IPS-15b (cell line): Measurements from ENCODE around the gene GPR62.
"Not testable (repeated sequence)": the region's sequence is repeated elsewhere in the genome, so short reads cannot be mapped to it uniquely, and the experiment has no call there.

Source experiments
- H3K27me3 ChIP-seq: one replicate; pipeline ENCODE4 v1.6.1; 2013; ENCODE audit warnings: low read length; ENCODE audit not compliant: control insufficient read depth, insufficient read depth
- H3K36me3 ChIP-seq: one replicate; pipeline ENCODE4 v1.6.1; 2013; ENCODE audit warnings: low read length; ENCODE audit not compliant: control insufficient read depth, insufficient read depth
- H3K4me1 ChIP-seq: one replicate; pipeline ENCODE4 v1.6.1; 2013; ENCODE audit warnings: mild to moderate bottlenecking, low read length; ENCODE audit not compliant: control insufficient read depth, insufficient read depth
- H3K4me3 ChIP-seq: one replicate; pipeline ENCODE4 v1.5.1; 2013; ENCODE audit warnings: low read depth, low read length
- H3K9ac ChIP-seq: one replicate; pipeline ENCODE4 v1.6.1; 2013; ENCODE audit warnings: low read depth, mild to moderate bottlenecking, low read length
- H3K9me3 ChIP-seq: one replicate; pipeline ENCODE4 v1.6.1; 2013; ENCODE audit warnings: mild to moderate bottlenecking, low read length; ENCODE audit not compliant: control insufficient read depth, insufficient read depth

The GPR62 gene

DNA sequence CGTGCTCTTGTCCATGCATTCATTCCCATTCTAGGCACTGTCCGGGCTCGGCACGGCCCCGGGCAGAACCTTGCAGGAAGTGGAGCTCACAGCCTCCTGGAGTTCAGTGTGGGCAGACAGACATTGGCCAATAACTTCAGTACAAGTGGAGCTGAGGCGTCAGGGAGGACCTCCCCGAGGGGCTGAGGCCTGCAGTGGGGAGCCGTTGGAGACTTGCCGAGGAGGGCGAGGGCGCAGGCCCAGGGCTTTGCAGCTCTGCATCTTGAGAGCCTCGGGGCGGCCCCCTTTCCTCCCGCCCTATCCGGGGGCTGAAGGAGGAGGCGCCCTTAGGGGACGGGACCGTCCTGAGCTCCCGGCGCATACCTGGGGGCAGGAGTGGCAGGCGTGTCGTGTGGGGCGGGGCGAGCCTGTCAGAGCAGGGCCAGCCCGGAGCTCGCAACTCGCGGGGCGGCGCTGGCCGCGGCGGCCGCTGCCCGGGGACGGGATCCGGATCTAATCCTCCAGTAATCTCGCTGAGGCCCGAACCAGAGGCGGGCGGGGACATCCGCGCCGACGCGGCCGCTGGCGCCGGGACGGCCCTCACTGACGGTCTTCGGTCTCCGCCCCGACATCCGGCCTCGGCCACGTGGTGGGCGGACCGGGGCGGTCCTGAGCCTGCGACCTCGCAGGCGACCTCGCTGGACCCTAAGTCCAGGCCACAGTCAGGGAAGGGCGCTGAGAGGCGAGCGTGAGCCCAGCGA, 27.8 kb downstream of the GPR62 start, which contains the start of gene ACY1:
TSS of gene ACY1 (plus strand) at position 698 of the 740 bp plus-strand sequence. CDS start 530 bp downstream, outside the sequence.
- peaks cover 9% of the 10 kb centered on the region for H3K4me1 ChIP-seq
- H3K9me3 ChIP-seq: no peaks in the 10 kb centered on the region
- peak within 1 kb of the TSS; percentile 39 for H3K9ac ChIP-seq
- H3K27me3 ChIP-seq: peaks cover 2% of the 10 kb centered on the region
- no peaks in the 10 kb centered on the region for H3K36me3 ChIP-seq
- H3K4me3 ChIP-seq: peak within 1 kb of the TSS; percentile 84

DNA sequence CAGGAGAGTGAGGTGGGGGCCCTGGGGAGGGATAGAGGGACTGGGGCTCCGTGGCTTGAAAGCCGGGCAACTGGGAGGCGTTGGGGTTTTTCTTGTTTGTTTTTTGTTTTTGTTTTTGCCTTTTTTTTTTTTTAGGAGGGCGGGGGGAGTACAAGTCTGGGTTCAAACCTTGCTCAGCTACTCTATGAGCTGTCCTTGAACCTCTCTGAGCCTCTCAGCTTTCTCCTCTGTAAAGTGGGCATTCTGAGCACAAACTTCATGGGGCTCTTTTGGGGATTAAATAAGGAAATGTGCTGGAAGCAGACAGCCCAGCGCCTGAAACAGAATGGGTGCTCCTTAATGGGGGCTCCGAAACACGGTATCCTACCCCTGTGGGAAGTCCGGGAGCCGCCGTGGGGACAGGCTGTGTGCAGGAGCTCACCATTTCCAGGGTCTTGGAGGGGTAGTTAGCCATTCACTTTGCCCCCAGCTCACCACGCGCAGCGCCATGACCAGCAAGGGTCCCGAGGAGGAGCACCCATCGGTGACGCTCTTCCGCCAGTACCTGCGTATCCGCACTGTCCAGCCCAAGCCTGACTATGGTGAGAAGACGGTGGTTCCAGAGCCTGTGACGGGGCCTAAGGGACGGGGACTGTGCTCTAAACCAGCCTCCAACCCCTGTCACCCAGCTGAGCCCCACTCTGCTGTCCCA, 28.5 kb downstream of the GPR62 start:
- Histone ChIP-seq H3K4me1 (peaks cover 9% of the 10 kb centered on the region), H3K36me3 (no peaks in the 10 kb centered on the region), H3K9me3 (no peaks in the 10 kb centered on the region), H3K27me3 (no peaks in the 10 kb centered on the region), H3K4me3 (peak overlapping the region; percentile 84), H3K9ac (peak overlapping the region; percentile 39)

DNA sequence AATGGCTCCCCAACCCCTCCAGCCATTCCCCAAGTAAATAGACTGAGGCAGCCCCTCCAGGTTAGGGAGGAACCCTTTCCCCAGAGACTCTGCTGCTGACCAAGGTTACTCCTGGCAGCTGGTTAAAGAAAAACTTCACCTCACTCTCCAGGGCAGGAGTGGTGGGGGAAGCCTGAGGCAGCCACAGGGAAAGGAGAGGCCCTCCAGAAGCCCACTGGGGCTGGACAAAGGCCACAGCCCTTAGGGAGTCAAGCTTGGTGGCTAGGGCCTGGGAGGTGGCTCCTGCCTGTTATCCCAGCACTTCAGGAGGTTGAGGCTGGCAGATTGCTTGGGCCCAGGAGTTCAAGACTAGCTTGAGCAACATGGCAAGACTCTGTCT, 29.1 kb downstream of the GPR62 start:
- peaks cover 9% of the 10 kb centered on the region for H3K4me1 ChIP-seq
- H3K4me3 ChIP-seq: no peak overlapping the region
- H3K36me3 ChIP-seq: no peaks in the 10 kb centered on the region

DNA sequence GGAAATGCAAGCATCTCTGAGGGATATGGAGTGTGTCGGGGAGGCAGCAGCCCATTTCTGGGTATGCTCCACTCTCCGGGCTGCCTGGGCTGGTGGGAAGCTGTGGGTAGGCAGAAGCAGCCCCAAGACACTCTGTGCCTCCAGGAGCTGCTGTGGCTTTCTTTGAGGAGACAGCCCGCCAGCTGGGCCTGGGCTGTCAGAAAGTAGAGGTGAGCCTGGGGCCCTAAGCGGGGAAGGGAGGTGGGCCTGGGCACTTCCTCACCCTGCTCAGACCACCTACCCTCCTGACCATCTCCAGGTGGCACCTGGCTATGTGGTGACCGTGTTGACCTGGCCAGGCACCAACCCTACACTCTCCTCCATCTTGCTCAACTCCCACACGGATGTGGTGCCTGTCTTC, 29.9 kb downstream of the GPR62 start:
- no peaks in the 10 kb centered on the region for H3K36me3 ChIP-seq
- no peaks in the 10 kb centered on the region for H3K27me3 ChIP-seq
- H3K4me1 ChIP-seq: peaks cover 9% of the 10 kb centered on the region
- H3K9ac ChIP-seq: no peak overlapping the region
- H3K9me3 ChIP-seq: no peaks in the 10 kb centered on the region
- no peak overlapping the region for H3K4me3 ChIP-seq

More for the DNA sequence above, 29.1 kb downstream of the GPR62 start:
- Histone ChIP-seq H3K9ac (no peak overlapping the region), H3K9me3 (no peaks in the 10 kb centered on the region), H3K27me3 (no peaks in the 10 kb centered on the region)

DNA sequence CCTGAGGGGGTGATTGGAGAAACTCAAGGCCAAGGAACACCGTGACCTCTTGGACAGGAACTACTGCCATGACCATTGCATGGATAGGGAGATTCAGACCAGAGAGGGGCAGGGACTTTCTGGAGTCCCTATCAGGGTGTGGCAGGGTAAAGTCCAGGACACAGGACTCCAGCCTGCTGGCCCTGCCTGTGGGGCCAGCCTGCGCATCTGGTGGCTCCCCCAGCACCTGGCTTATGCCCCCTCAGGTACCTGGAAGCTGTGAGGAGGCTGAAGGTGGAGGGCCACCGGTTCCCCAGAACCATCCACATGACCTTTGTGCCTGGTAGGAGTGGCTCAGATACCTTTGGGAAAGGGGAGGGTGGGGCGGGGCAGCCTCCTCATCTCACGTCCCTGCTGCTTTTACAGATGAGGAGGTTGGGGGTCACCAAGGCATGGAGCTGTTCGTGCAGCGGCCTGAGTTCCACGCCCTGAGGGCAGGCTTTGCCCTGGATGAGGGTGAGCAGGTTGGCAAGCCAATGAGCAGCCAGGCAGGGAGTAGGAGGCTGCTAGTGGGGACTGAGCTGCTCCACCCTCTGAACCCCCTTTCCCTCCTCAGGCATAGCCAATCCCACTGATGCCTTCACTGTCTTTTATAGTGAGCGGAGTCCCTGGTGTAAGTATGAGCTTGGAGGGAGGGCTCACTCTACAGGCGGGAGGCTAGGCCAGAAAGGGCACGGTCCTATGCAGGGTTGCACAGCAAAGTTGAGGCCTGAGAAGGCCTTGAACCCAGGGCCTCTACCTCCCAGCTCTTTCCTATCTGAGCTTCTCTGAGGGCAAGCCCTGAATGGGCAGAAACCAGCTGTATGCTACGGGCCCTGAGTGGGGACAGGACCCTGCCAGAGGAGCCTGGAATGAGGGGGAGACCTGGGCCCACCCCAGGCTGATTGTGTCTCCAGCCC, 31.1 kb downstream of the GPR62 start:
- H3K36me3 ChIP-seq: no peaks in the 10 kb centered on the region
- no peaks in the 10 kb centered on the region for H3K27me3 ChIP-seq
- no peaks in the 10 kb centered on the region for H3K9me3 ChIP-seq
- peaks cover 9% of the 10 kb centered on the region for H3K4me1 ChIP-seq
- H3K9ac ChIP-seq: no peak overlapping the region
- no peak overlapping the region for H3K4me3 ChIP-seq

DNA sequence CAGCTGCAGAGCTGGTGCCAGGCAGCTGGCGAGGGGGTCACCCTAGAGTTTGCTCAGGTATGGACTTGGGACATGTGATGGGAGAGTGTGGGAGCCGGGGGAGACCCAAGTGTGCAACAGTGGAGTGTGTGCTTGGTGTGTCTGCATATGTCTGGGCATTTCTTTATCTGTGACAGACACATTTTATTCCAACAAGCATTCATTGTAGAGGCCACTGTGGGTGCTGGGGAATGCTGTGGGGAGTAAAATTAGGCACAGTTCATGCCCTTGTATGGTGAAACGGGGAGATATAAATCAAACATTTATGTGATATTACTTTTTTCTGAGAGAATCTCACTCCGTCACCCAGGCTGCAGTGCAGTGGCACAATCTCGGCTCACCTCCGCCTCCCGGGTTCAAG, 32.4 kb downstream of the GPR62 start:
- Histone ChIP-seq H3K9ac (no peak overlapping the region), H3K36me3 (no peaks in the 10 kb centered on the region), H3K4me1 (peaks cover 5% of the 10 kb centered on the region), H3K27me3 (no peaks in the 10 kb centered on the region), H3K9me3 (no peaks in the 10 kb centered on the region), H3K4me3 (no peak overlapping the region)

DNA sequence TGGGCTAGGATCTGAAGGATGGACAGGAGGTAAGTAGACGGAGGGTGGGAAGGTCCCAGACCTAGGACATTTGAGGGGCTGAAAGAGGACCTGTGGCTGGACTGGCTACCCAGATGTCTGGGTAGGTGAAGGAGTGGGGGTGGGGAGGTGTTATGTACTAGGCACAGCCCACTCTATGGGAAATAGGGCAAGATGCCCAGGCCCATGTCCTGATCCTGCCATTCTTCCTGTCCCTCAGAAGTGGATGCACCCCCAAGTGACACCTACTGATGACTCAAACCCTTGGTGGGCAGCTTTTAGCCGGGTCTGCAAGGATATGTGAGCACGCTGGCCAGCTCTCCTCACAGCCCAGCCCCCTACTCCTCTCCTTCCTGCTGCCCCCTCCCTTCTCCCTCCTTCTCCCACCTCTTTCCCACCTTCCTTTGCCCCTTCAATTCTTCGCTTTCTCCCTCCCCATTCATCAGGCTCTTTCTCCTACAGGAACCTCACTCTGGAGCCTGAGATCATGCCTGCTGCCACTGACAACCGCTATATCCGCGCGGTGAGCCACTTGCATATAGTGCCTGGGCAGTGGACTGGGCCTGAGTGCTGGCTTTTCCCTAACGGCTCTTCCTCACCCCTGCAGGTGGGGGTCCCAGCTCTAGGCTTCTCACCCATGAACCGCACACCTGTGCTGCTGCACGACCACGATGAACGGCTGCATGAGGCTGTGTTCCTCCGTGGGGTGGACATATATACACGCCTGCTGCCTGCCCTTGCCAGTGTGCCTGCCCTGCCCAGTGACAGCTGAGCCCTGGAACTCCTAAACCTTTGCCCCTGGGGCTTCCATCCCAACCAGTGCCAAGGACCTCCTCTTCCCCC, 33.3 kb downstream of the GPR62 start:
- Histone ChIP-seq H3K4me3 (no peak overlapping the region), H3K36me3 (peaks cover 7% of the 10 kb centered on the region), H3K27me3 (no peaks in the 10 kb centered on the region), H3K9ac (no peak overlapping the region), H3K4me1 (peaks cover 3% of the 10 kb centered on the region), H3K9me3 (no peaks in the 10 kb centered on the region)

DNA sequence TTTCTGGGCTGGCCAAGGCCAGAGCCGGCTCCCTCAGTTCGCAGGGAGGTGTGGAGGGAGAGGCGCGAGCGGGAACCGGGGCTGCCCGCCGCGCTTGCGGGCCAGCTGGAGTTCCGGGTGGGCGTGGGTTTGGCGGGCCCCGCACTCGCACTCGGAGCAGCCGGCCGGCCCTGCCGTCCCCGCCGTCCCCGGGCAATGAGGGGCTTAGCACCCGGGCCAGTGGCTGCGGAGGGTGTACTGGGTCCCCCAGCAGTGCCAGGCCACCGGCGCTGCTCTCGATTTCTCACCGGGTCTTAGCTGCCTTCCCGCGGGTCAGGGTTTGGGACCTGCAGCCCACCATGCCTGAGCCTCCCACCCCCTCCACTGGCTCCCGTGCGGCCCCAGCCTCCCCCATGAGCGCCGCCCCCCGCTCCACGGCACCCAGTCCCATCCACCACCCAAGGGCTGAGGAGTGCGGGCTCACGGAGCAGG, 35.4 kb downstream of the GPR62 start:
- H3K9me3 ChIP-seq, H3K9ac ChIP-seq, H3K4me3 ChIP-seq, H3K27me3 ChIP-seq, H3K4me1 ChIP-seq: not testable (repeated sequence)
- peaks cover 20% of the 10 kb centered on the region for H3K36me3 ChIP-seq

DNA sequence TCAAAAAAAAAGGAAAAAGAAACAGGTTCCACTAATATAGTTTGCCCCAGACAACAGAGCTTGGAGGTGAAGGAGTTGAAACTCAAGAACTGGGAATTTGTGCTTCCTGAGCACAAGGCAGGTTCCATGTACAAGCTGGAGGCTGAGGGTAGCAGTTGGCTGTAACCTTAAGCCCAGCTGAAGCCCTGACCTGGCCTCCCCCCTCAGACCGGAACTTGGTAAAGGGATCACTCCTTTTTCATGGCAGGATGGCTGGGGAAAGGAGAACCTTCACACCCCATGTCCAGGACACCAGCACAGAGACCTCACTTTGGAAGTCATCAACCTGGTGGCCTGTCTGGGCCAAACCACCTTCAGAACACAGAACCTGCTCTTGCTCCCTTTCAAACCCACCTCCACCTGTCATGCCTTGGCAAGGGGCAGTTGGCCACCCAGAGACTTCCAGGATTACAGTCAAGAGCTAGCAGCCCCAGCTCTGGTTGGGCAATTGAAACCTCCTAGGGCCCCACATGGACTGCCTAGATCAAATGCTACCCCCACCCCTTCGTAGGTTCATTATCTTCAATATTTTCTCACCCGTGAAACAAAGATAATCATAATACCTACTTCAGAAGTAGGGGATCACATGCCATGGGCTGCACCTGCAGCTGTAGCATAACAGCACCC, 37.0 kb downstream of the GPR62 start:
- Histone ChIP-seq H3K4me3 (no peak overlapping the region), H3K9me3 (no peaks in the 10 kb centered on the region), H3K27me3 (no peaks in the 10 kb centered on the region), H3K36me3 (peaks cover 20% of the 10 kb centered on the region), H3K4me1 (no peaks in the 10 kb centered on the region), H3K9ac (no peak overlapping the region)

DNA sequence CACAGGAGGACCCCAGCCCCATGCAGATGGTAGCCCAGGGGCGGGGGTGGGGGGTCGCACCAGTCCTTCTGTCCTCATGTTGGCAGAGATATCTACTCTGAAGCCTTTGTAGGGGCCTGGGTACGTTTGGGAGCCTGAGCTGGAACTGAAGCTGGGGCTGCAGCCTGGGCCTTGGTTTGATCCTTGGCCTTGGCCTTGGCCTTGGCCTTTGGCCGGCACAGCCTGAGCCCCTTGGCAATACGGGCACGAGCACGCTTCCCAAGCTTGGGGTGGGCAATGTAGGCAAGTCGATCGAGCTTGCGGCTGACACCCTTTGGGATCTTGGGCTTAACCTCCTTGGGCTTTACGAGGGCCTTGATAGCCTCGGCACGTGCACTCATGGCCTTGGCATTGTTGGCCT, 38.5 kb downstream of the GPR62 start:
- not testable (repeated sequence) for H3K27me3 ChIP-seq, H3K9me3 ChIP-seq, H3K9ac ChIP-seq, H3K4me3 ChIP-seq, H3K4me1 ChIP-seq
- peaks cover 20% of the 10 kb centered on the region for H3K36me3 ChIP-seq
